NK-92 treated with Interleukin-12 subunit alpha and Interleukin-12 subunit beta, amount 100 ng/mL, for 24 hours (cell line): ENCODE results near the gene OSBP2.

Experiments used
- DNase-seq: peaks from one replicate; lab custom pipeline; 2025; lab: John Stamatoyannopoulos, UW

OSBP2 gene

DNA sequence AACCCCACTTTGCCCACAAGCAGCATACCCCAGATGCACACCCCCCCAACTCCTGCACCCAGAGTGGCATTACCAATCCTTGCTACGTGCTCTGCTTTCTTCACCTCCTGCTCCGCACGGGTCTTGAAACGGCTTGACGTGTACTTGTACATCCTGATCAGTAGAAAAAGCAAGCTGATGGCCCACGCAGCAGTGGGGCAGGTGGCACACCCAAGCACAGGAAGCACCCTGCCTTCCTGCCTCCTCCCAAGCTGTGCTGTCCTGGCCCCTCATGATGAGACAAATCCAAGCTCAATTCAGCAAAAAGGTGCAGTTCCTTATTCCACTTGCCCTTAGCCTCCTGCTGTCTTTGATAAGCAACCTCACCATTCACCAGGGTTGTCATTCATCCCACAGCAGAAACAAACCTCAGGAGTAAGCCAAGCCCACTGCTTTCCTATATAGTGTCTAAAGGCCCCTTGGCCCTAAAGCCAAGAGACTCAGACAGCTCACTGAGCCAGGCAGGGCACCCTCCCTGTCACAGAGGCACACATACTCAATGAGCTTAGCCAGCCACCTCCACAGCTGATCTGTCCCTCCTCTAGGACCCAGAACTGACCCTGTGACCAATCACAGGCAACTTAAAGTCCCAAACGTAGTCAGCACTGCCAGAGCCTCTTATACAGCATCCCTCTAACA is 246.2 kb downstream of the OSBP2 start:
- DNase-seq = no peak

DNA sequence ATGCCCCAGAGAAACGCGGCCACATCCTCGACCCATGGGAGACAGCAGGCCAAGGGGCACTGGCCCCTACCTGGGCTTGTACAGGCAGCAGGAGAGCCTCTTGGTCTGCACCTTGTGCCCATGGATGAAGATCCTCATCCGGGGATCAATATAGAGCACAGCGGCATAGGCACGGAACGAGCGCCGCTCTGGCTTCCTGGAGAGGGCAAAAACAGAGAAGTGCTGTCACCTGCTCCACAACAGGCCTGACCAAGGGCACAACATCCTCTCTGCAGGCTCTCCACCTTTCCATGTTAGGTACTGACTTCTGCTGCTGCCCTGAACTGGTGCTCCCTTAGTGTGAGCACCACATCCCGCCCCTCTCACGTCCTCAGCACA is 246.7 kb downstream of the OSBP2 start:
- no peak for DNase-seq

DNA sequence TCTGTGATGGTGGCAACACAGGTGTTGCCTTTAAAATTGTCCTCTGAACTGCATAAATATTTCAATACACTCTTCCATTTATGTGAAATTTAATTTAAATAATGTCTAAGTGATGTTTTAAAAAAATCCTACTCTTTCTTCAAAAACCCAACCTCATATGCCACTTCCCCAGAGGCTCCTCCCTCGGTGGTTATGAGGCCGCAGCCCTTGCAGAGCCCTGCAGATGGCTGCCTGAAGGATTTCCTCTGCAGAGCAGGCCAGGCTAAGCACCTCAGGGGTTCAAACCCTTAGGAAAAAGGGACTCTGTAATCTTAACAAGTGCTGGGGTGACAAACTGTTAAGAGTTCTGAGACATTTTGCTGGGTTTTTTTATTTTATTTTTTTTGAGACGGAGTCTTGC is 248.7 kb downstream of the OSBP2 start:
- DNase-seq = no peak

DNA sequence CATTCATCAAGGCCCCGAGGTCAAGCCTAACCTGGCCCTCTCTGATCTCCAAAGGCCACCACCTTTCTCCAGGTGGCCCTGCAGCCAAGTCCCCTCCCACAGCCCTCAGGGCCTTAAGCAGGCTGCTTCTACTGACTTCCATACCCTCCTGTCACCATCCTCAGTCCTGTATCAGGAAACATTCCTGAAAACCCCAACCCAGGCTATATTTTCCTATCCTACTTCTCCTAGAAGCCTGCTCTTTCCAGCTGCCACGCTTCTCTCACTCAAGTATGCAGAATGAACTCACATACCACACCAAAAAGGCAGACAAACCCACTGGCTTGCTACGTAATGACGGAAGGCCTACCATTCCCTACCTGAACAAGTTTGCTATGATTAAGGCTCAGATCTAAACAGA is 250.3 kb downstream of the OSBP2 start:
- no peak for DNase-seq

DNA sequence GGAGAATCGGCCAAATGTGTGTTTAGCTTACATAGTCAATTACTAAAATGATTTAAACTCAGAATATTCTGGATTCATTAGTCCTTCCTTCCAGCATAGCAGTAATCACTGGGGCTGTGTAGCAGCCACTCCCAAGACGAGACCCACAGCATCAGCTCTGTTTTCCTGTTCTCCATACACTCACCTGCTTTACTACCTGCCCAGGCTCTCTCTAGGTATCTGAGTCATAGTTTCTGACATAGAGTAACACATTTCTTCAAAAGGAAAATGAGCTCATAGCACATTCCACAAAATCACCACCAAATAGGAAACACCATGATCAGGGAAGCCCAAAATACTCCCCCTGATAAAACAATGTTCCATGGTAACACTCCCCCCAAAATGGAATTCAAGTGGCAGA is 251.0 kb downstream of the OSBP2 start:
- no peak for DNase-seq

DNA sequence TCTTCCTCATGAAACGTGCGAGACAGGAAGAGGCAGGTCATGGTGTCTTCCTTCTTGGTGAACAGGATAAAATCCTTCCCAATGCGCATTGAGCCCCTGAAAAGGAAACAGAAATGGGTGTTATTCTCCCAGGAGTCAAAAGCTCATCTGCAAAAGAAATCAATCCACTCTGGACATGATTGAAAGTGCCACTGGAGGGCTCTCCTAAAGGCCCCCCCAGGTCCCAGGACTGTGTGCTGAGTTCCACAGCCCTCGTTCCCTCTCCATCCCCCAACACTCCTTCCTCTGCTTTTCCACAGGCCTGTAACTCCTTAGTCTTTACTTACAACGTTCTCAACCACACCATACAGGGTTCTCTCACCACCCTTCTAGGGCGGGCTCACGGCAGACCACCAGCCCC is 251.7 kb downstream of the OSBP2 start:
- DNase-seq = no peak

DNA sequence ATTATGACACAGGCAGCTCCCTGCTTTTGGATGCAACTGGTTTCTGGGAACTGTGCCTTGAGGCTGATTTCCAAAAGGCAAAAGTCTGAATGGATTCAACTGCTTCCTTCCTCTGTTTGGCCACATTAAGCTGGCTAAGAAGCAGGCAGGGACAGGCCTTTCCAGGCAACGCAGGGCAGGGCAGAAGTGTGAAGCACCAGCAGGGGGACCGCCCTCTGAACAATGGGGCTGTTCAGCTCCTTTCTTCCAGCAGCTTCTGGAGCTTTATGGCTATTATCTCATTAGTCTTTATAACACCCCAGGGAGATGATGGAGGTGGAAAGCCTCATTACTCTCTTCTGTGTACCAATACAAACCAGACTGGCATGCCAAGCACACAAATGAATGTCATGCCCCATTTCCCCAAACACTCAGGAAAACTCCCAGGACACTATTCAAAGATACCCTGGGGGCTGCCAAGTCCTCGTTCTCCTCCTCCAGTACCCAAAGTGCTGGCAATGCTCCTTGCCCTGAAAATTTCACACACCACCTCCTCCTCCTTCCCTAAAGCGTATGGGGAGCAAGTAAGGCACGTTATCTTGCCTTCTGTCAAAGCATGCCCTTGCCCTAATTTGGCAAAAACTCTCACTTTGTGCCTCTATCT is 252.6 kb downstream of the OSBP2 start:
- DNase-seq = no peak

DNA sequence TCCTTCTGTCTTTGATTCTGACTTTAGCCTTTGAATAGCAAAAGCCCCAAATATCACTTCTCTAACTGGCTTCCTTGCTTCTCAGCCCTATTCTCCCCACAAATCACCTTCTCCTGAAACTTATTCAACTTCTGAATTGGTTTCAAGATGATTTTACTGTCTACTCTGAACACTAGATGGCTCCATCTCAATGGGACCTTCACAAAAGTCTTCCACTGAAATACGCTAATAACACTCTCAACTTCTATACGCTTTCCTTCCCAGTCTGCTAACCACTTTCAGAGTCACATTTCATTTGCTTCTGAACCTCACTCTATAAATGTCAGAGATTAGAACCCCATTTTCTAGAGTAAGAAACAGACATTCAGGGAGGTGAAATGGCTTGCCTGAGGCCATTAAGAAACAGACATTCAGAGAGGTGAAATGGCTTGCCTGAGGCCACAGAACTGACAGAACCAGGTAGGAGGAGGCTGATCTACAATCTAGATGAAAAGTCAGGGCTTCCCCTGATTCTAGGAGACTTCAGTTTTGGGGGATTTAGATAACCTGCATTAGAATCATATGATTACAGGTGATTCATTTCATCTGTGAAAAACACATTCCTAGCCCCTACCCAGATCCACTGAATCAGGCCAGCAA is 253.3 kb downstream of the OSBP2 start:
- DNase-seq = no peak

DNA sequence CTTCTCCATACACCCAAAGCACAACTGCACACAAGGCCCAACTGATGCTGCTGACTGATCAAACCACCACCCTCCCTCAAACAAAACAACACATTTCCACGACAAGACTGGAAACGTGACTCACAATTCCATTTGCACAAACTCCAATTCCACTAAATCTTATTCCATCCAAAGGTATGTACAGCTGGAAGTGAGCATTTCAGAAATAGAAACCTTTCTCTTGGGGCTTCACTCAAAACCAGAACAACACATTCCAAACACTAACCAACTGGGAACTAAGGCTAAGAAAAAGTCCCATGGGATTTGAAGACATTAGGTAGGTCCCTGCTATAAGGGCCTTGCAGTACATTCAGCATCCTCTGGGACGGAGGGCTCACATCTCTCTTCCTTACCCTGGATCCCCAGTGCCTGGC is 254.3 kb downstream of the OSBP2 start:
- DNase-seq = no peak

DNA sequence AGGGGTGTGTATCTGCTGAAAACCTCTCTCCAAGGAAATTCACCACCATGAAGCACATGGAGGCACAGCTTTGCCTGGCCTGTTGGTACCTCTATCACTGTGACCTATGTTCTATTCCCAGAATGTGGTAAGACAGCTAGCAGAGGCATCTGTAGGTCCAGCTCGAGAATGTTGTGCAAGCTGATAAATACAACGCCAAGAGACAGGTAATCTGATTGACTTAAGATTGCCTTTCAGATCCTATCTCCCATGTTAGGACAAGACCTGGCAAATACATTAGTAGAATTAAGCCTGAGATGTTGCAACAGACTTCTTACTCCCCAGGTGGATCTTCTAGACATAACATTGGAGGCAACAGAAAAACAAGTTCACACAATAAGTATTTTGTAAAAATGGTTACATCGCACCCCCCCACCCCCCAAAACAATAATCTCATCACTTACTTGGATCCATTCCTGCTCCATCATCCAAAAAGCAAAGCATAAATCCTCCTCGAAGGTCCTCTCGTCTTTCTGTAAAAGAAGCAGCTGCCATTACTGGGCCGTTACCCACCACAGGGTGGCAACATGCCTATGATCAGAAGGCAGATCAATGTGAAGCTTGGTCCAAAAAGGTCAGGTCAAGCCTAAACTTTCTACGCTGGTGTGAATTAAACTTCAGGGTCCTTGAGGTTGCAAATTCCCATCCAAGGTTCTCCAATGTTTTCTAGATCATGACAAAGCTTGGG is 255.4 kb downstream of the OSBP2 start:
- DNase-seq = no peak

DNA sequence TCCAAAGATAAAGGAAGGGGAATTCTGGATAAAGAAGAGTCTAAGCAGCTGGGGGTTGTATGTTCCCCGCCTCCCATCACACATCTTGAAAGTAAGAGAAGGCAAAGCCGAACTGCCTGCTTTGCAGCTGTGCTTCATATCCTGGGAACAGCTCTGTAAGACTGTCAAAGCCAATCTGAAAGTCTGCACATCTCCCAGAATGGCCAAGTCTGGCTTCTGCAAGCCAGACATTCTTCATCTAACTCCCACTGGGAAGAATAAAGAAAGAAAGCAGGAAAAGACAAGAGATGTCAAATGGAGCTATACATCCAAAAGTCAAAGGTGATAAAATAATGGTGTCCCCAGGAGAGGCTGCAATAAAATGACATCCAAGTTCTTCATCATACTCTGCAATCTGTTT is 258.5 kb downstream of the OSBP2 start:
- no peak for DNase-seq

DNA sequence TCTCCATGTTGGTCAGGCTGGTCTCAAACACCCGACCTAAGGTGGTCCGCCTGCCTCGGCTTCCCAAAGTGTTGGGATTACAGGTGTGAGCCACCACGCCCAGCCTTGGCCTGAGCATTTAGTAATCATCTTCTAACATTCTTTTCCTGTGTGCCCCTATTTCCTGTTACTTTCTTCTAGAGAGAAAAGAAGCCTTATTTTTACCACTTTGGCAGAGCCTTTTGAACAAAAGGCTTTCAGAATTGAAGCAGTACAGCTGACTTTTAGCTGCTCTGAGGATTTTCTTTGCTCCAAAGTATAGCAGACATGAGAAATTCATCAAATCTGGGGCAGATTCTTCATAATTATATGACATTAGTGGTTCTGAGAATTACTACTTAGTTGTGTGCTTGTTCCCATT is 260.5 kb downstream of the OSBP2 start:
- no peak for DNase-seq
